Mesothelial cell of epicardium (in vitro differentiated cells): ENCODE measurements around the gene RNMT. TPM values are rescaled to one million over a fixed set of nuclear protein-coding genes. Genes with fewer than 3 reads are reported as not detected.

ENCODE experiments used
- DNase-seq, 2 experiments: peaks; one replicate each; pipeline ENCODE4 v3.0.0; 2021; ENCODE audit warnings: low spot score in 2 of 2; ENCODE audit not compliant: unreplicated experiment in 2 of 2
- H3K27ac Mint-ChIP-seq: 2 replicates; pipeline ENCODE4 v1.8.0; 2021; ENCODE audit warnings: mixed read lengths
- H3K27me3 Mint-ChIP-seq: 2 replicates; pipeline ENCODE4 v1.8.0; 2021; ENCODE audit warnings: low read depth, mixed read lengths
- H3K36me3 Mint-ChIP-seq: 2 replicates; pipeline ENCODE4 v1.8.0; 2021; ENCODE audit warnings: mixed read lengths
- H3K4me1 Mint-ChIP-seq: 2 replicates; pipeline ENCODE4 v1.8.0; 2021; ENCODE audit warnings: mixed read lengths
- H3K4me3 Mint-ChIP-seq: 2 replicates; pipeline ENCODE4 v1.8.0; 2021; ENCODE audit warnings: mild to moderate bottlenecking, moderate library complexity, mixed read lengths
- H3K9me3 Mint-ChIP-seq: 2 replicates; pipeline ENCODE4 v1.8.0; 2021; ENCODE audit warnings: mixed read lengths
- CTCF ChIP-seq: fragments of 200-600 bp; sonication (generic); IDR thresholded peaks from one replicate; pipeline ENCODE4 v1.5.0; 2021; ENCODE audit warnings: antibody characterized with exemption; ENCODE audit not compliant: unreplicated experiment
- total RNA-seq: library from RNA; stranded (reverse); gene quantifications from 3 replicates; pipeline ENCODE4 v1.2.1, GENCODE V29; 2021

RNMT gene
- total RNA-seq, 1 donor from 2014 or later: 51.6 TPM

DNA sequence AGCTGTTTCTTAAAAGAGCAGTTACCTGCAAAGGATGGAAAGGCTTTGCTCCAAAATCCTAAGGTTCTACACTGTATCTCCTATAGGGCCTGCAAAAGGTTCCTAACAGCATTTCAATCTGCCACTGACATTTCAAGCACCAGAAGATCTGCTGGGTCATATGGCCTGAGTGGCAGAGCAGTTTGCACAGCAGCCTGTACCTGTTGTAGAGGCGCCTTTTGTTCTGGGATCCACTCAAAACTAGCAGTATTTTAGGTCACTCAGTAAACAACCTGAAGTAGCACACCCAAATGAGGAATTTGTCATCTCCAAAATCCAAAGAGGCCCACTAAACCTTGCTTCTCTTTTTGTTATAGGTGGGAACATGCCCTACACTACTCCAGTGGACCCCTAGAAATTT, 6.3 kb upstream of the RNMT start:
- no peak overlapping the region for H3K27ac Mint-ChIP-seq
- H3K4me3 Mint-ChIP-seq: no peak overlapping the region
- TF ChIP-seq CTCF: no peak
- peaks cover 4% of the 10 kb centered on the region for H3K9me3 Mint-ChIP-seq
- DNase-seq: no peak
- peaks cover 11% of the 10 kb centered on the region for H3K4me1 Mint-ChIP-seq
- H3K36me3 Mint-ChIP-seq: no peaks in the 10 kb centered on the region
- H3K27me3 Mint-ChIP-seq: no peaks in the 10 kb centered on the region

GRCh38 chr18:13720847-13721246, 5.6 kb upstream of the RNMT start:
- no peak overlapping the region for H3K27ac Mint-ChIP-seq
- H3K9me3 Mint-ChIP-seq: peaks cover 4% of the 10 kb centered on the region
- H3K4me3 Mint-ChIP-seq: no peak overlapping the region
- H3K4me1 Mint-ChIP-seq: peaks cover 18% of the 10 kb centered on the region
- no peaks in the 10 kb centered on the region for H3K36me3 Mint-ChIP-seq
- DNase-seq: no peak
- TF ChIP-seq CTCF: no peak
- H3K27me3 Mint-ChIP-seq: no peaks in the 10 kb centered on the region

DNA sequence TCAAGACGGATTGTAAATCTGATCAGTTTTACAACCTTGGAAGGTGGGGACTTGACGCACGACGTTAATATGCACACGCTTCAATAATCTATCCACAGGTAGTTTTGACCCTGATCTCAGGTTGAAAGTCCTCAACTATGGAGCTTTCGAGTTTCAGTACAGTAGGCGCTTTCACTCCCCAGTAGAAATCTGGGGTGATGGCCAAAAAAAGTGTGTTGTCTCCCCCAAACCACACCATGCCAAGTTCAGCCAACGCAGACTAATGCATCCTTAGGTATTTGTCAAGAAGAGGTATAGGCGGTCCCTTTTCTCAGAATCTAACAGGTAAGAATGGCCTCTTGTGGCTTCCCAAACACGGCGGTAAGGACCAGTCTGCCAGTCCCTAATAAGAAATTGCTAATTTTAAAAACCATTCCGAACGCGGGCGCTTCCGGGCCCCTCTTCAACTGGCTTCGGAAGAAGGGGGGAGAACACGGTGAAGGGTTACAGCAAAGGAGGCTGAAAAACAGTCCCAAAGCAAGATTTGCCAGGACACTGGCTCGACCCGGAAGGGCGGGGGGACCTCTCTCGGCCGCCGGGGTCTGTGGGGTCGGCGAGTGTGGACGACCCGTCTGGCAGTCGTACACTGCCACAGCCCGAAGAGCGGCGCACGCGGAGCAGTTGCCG, 774 bp upstream of the RNMT start:
- peaks cover 33% of the 10 kb centered on the region for H3K4me1 Mint-ChIP-seq
- H3K4me3 Mint-ChIP-seq: peak overlapping the region; percentile 95
- peaks cover 4% of the 10 kb centered on the region for H3K9me3 Mint-ChIP-seq
- peak in 1 of 2 experiments; percentile 38 for DNase-seq
- H3K36me3 Mint-ChIP-seq: no peaks in the 10 kb centered on the region
- no peak for TF ChIP-seq CTCF
- H3K27me3 Mint-ChIP-seq: no peaks in the 10 kb centered on the region
- H3K27ac Mint-ChIP-seq: peak overlapping the region; percentile 68

DNA sequence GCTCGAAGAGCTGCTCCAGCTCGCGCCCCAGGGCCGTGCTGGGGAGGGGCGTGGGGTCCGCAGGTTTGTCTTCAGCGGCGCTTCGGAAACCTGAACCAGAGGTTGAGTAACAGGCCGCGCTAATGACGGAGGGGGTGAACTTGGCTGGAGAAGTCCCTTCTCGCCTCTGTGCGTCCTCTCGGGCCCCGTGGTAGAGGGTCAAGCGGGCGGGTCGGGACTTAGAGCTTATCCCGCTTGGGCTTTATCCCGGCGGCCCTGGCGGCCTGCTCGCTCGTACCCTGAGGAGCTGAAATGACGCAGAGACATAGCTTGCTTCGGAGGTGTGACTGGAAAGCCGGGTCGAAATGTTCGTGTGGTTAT, 479 bp downstream of the RNMT start:
- H3K27me3 Mint-ChIP-seq: no peaks in the 10 kb centered on the region
- H3K27ac Mint-ChIP-seq: peak overlapping the region; percentile 100
- peaks cover 4% of the 10 kb centered on the region for H3K9me3 Mint-ChIP-seq
- peaks cover 3% of the 10 kb centered on the region for H3K36me3 Mint-ChIP-seq
- peak in 1 of 2 experiments; percentile 48 for DNase-seq
- peaks cover 33% of the 10 kb centered on the region for H3K4me1 Mint-ChIP-seq
- H3K4me3 Mint-ChIP-seq: peak overlapping the region; percentile 95
- TF ChIP-seq CTCF: no peak

GRCh38 chr18:13730481-13730880, 4.0 kb downstream of the RNMT start:
- Mint-ChIP-seq H3K4me1 (peaks cover 18% of the 10 kb centered on the region), H3K27ac (no peak overlapping the region), H3K36me3 (peaks cover 13% of the 10 kb centered on the region), H3K27me3 (no peaks in the 10 kb centered on the region), H3K9me3 (peaks cover 4% of the 10 kb centered on the region), H3K4me3 (no peak overlapping the region)
- no peak for DNase-seq
- no peak for TF ChIP-seq CTCF

DNA sequence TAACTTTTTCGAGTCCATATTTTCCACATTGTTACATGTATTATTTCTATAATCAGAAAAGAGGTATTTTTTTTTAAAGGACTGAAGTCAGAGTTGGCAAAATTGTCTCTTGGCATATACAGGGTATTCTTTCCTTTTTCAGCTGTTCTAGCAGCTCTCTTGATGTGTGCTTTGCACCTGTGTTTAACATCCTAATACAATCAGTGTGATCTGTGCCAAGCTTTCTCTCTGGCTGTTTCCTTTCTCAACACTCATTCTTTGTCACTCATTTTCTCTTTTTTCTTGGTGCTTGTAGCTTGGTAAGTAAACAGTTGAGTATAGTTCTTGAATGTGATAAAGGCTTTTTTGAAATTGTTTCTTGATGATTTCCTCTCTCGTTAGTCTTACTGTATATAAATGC, 9.2 kb downstream of the RNMT start:
- H3K27me3 Mint-ChIP-seq: no peaks in the 10 kb centered on the region
- H3K4me3 Mint-ChIP-seq: no peak overlapping the region
- DNase-seq: no peak
- no peaks in the 10 kb centered on the region for H3K4me1 Mint-ChIP-seq
- H3K36me3 Mint-ChIP-seq: peaks cover 39% of the 10 kb centered on the region
- TF ChIP-seq CTCF: no peak
- H3K27ac Mint-ChIP-seq: no peak overlapping the region
- H3K9me3 Mint-ChIP-seq: no peaks in the 10 kb centered on the region
